Measurements from ENCODE around the gene VAMP3.

VAMP3 gene

GRCh38 chr1:7810395-7810794 is 39.3 kb downstream of the VAMP3 start:
- peak; percentile 50 for TF ChIP-seq ZNF629 (tag by site-specific recombination; IDR thresholded peaks at IDR 0.05)
- TF ChIP-seq PRDM1 (tag by site-specific recombination; IDR thresholded peaks at IDR 0.05) = no peak
- POLR2A ChIA-PET = no interaction called here
- CTCF ChIA-PET = interaction anchor here (0.6 to 0.7 kb wide), 5 partner anchors 92 to 1559 kb away, joined by 3 to 5 read pairs (median 4); no protein-coding TSS in a partner anchor

GRCh38 chr1:7811476-7811875 is 40.4 kb downstream of the VAMP3 start:
- ChIA-PET POLR2A (interaction anchor here (1.1 kb wide), 1 partner anchor 22 kb away, joined by 3 read pairs; no protein-coding TSS in a partner anchor), CTCF (interaction anchor here (1.0 to 1.1 kb wide), 4 partner anchors 10 to 204 kb away, joined by 3 to 5 read pairs (median 3); no protein-coding TSS in a partner anchor)
- H3K9me3 ChIP-seq (ENCODE audit: control insufficient read depth, insufficient read depth, low read depth, low read length) = no peaks in the 10 kb centered on the region; the same call in 1 of the 2 replicates

More at GRCh38 chr1:7810395-7810794, 39.3 kb downstream of the VAMP3 start:
- H3K27ac ChIP-seq (ENCODE audit: extremely low read depth, low read depth, low read length) = no peak overlapping the region
- no peaks in the 10 kb centered on the region for H3K4me1 ChIP-seq (ENCODE audit: control insufficient read depth, insufficient read depth, low read length)
- no peak overlapping the region for H3K4me3 ChIP-seq (ENCODE audit: low read depth, low read length)
- H3K36me3 ChIP-seq (ENCODE audit: control insufficient read depth in 2 of 2, insufficient read depth in 1 of 2, low read length in 2 of 2) = peaks cover 0 to 12% of the 10 kb centered on the region in 2 experiments; a peak in 1 of 3 replicates
- H3K9me3 ChIP-seq (ENCODE audit: control insufficient read depth, insufficient read depth, low read depth, low read length) = no peaks in the 10 kb centered on the region; the same call in 1 of the 2 replicates

More at GRCh38 chr1:7811476-7811875, 40.4 kb downstream of the VAMP3 start:
- H3K36me3 ChIP-seq (ENCODE audit: control insufficient read depth in 2 of 2, insufficient read depth in 1 of 2, low read length in 2 of 2) = peaks cover 0 to 12% of the 10 kb centered on the region in 2 experiments; a peak in 1 of 3 replicates
- TF ChIP-seq ZNF266 (tag by site-specific recombination; IDR thresholded peaks at IDR 0.05; ENCODE audit: low read depth) (no peak), ZSCAN18 (tag by site-specific recombination; IDR thresholded peaks at IDR 0.05) (no peak), ZNF155 (tag by site-specific recombination; IDR thresholded peaks at IDR 0.05) (no peak), ZNF664 (tag by site-specific recombination; IDR thresholded peaks at IDR 0.05) (no peak), ZNF274 (IDR thresholded peaks at IDR 0.05; ENCODE audit: low read length) (no peak), ZNF274 (tag by site-specific recombination; IDR thresholded peaks at IDR 0.05; ENCODE audit: borderline replicate concordance) (no peak), ZNF146 (tag by site-specific recombination; IDR thresholded peaks at IDR 0.05) (no peak), ZNF571 (tag by site-specific recombination; IDR thresholded peaks at IDR 0.05) (no peak), ZNF175 (tag by site-specific recombination; IDR thresholded peaks at IDR 0.05) (no peak), ZBTB8A (tag by site-specific recombination; IDR thresholded peaks at IDR 0.05) (no peak), KLF8 (tag by site-specific recombination; IDR thresholded peaks at IDR 0.05) (no peak), ZBTB10 (tag by site-specific recombination; IDR thresholded peaks at IDR 0.05) (no peak), CTCF (tag by site-specific recombination; IDR thresholded peaks at IDR 0.05) (no peak), ZNF138 (tag by site-specific recombination; IDR thresholded peaks at IDR 0.05; ENCODE audit: borderline replicate concordance) (no peak)
- H3K27ac ChIP-seq (ENCODE audit: extremely low read depth, low read depth, low read length) = no peak overlapping the region
- H3K4me1 ChIP-seq (ENCODE audit: control insufficient read depth, insufficient read depth, low read length) = no peaks in the 10 kb centered on the region
- no peak overlapping the region for H3K4me3 ChIP-seq (ENCODE audit: low read depth, low read length)

Data from HEK293 (cell line).